Mucosa of stomach (tissue), 1 donor: ENCODE measurements around the gene PRG2.

Source experiments
- H3K27me3 ChIP-seq: one replicate; pipeline ENCODE4 v1.7.0; 2013; ENCODE audit warnings: mild to moderate bottlenecking, low read length; ENCODE audit not compliant: control insufficient read depth, insufficient read depth
- H3K36me3 ChIP-seq: one replicate; pipeline ENCODE4 v1.7.0; 2013; ENCODE audit warnings: low read length; ENCODE audit not compliant: control insufficient read depth, insufficient read depth
- H3K4me1 ChIP-seq: one replicate; pipeline ENCODE4 v1.7.0; 2013; ENCODE audit warnings: mild to moderate bottlenecking, low read length; ENCODE audit not compliant: control insufficient read depth, insufficient read depth
- H3K4me3 ChIP-seq: one replicate; pipeline ENCODE4 v1.7.0; 2013; ENCODE audit warnings: low read length
- H3K9ac ChIP-seq: one replicate; pipeline ENCODE4 v1.7.0; 2013; ENCODE audit warnings: mild to moderate bottlenecking, low read length, moderate library complexity
- H3K9me3 ChIP-seq: one replicate; pipeline ENCODE4 v1.7.0; 2013; ENCODE audit warnings: mild to moderate bottlenecking, low read length, moderate library complexity; ENCODE audit not compliant: control insufficient read depth
- donor health status: Pancreatic carcinoma.

Gene PRG2

DNA sequence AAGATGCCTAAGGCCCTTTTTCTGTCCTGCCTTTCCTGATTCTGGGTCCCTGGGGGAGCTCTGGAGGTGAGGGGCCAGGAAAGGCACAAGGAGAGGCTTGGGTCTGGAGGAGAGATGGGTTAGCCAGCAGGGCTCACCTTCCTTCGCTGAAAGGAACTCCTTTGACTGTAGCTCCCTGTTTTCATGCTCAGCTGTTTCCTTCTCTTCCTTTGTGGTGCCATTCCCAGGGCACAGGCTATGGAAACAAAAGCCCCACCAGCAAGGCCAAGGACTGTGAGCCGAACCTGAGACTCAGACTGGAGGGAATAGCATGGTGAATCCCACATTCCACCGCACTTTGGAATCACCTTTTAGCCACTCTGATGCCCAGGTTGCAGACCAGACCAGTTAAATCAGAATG lies 26.0 kb upstream of the PRG2 start:
- H3K4me3 ChIP-seq: no peak overlapping the region
- no peaks in the 10 kb centered on the region for H3K27me3 ChIP-seq
- H3K9me3 ChIP-seq: no peaks in the 10 kb centered on the region
- no peaks in the 10 kb centered on the region for H3K4me1 ChIP-seq
- peaks cover 6% of the 10 kb centered on the region for H3K36me3 ChIP-seq
- no peak overlapping the region for H3K9ac ChIP-seq

DNA sequence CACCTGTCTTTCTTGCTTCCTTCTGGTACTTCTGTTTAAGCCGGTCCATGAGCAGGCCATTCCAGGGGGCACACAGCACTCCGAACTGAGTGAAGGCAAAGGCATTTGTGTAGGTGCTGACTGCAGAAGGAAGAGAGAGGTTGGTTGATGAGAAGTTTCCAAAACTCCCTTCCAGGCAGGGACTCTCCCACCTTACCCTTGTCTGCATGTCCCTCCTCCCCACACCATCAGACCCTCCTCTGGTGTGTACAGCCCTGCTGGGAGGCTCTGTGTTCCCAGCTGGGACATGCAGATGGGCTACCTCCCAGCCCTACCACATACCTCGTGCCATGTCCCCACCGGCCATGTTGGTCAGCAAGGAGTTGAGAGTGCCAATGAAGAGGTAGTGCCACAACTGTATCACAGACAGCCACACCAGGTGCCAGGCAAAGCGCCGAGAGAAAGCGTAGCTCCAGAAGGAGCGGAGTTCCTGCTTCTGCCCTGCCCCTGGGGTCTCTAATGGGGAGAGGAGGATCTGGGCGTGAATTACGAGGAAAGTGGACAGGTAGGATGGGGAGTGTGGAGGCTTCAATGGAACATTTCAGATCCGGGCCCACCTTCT lies 24.3 kb upstream of the PRG2 start:
- Histone ChIP-seq H3K36me3 (peaks cover 6% of the 10 kb centered on the region), H3K9me3 (no peaks in the 10 kb centered on the region), H3K4me3 (no peak overlapping the region), H3K27me3 (no peaks in the 10 kb centered on the region), H3K9ac (no peak overlapping the region), H3K4me1 (no peaks in the 10 kb centered on the region)

GRCh38 chr11:57413681-57414080 lies 23.2 kb upstream of the PRG2 start:
- H3K4me3 ChIP-seq: no peak overlapping the region
- H3K36me3 ChIP-seq: peaks cover 6% of the 10 kb centered on the region
- no peak overlapping the region for H3K9ac ChIP-seq
- no peaks in the 10 kb centered on the region for H3K4me1 ChIP-seq
- H3K27me3 ChIP-seq: no peaks in the 10 kb centered on the region
- H3K9me3 ChIP-seq: no peaks in the 10 kb centered on the region

GRCh38 chr11:57410287-57410686 lies 19.8 kb upstream of the PRG2 start:
- H3K36me3 ChIP-seq: no peaks in the 10 kb centered on the region
- no peaks in the 10 kb centered on the region for H3K9me3 ChIP-seq
- H3K4me3 ChIP-seq: no peak overlapping the region
- H3K27me3 ChIP-seq: no peaks in the 10 kb centered on the region
- no peaks in the 10 kb centered on the region for H3K4me1 ChIP-seq
- no peak overlapping the region for H3K9ac ChIP-seq

DNA sequence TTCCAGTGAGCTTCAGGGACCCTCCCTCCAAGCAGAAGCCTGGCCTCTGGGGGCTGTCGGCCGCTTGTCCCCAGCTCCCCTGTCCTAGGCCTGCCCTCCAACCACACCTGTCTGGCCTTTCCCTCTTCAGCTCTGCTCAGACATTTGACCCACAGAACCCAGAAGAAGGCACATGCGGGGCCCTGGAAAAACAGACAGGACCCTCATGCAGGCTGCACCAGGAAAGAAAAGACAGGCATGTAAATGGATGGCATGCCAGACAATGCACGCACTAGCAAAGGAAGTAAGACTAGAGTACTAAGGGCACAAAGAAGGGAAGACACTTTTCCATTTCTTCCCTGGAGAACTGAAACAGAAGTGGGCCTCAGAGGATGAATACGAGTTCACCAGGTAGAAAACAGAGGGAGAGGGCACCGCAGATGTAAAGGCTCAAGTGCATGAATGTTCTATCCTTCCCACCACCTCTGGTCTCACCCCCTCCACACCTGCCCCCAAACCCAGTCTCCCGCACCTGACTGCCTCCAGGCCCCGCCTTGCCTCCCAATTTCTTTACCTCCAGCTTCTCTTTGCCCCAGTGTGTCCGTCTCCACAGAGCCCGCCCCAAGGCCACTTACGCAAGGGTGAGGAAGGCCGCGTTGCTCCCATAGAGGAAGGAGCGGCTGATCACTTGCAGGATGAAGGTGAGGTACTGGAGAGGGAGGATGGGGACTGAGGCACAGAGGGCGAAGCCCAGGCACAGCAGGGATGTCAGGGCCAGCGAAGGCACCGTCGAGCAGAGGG lies 19.1 kb upstream of the PRG2 start:
- Histone ChIP-seq H3K27me3 (no peaks in the 10 kb centered on the region), H3K4me3 (no peak overlapping the region), H3K4me1 (no peaks in the 10 kb centered on the region), H3K36me3 (no peaks in the 10 kb centered on the region), H3K9me3 (no peaks in the 10 kb centered on the region), H3K9ac (no peak overlapping the region)

DNA sequence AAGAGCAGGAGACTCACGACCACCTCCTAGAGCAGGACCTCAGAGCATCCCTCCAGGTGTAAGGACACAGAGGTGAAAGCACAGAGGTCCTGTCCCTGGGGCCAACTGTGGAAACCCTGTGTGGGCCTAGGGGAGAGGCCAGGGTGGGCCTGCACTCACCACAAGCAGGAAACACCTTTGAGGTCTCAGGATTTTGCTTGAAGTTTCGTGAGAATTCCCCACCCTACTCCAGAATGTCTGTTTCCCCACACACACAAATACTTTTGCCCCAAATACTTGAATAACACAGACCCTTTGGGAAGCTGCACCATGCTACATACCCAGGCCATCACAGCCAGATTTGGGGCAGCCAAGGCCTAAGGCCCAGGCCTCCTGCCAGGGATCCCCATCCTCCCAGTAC lies 18.3 kb upstream of the PRG2 start:
- H3K4me3 ChIP-seq: no peak overlapping the region
- H3K36me3 ChIP-seq: no peaks in the 10 kb centered on the region
- H3K4me1 ChIP-seq: no peaks in the 10 kb centered on the region
- no peaks in the 10 kb centered on the region for H3K27me3 ChIP-seq
- H3K9me3 ChIP-seq: no peaks in the 10 kb centered on the region
- no peak overlapping the region for H3K9ac ChIP-seq

DNA sequence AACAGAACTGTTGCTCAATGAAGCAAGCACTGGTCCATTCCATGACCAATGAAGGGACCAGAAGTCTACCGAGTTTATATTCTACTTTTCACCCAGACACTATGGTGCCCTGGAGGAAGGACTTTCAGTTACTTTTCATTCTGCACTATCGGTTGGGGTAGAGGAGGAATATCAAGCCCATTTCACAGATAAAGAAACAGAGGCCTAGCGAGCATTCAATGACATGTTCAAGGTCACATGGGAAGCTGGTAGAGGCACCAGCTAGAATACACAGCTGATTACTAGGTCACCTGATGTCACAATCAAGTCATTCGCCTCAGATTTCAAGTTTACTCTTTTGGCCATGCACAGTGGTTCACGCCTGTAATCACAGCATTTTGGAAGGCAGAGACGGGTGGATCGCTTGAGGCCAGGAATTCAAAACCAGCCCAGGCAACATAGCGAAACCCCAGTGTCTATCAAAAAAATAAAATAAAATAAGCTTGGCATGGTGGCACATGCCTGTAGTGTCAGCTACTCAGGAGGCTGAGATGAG lies 17.6 kb upstream of the PRG2 start:
- Histone ChIP-seq H3K9ac (no peak overlapping the region), H3K36me3 (no peaks in the 10 kb centered on the region), H3K4me1 (no peaks in the 10 kb centered on the region), H3K27me3 (no peaks in the 10 kb centered on the region), H3K9me3 (no peaks in the 10 kb centered on the region), H3K4me3 (no peak overlapping the region)

DNA sequence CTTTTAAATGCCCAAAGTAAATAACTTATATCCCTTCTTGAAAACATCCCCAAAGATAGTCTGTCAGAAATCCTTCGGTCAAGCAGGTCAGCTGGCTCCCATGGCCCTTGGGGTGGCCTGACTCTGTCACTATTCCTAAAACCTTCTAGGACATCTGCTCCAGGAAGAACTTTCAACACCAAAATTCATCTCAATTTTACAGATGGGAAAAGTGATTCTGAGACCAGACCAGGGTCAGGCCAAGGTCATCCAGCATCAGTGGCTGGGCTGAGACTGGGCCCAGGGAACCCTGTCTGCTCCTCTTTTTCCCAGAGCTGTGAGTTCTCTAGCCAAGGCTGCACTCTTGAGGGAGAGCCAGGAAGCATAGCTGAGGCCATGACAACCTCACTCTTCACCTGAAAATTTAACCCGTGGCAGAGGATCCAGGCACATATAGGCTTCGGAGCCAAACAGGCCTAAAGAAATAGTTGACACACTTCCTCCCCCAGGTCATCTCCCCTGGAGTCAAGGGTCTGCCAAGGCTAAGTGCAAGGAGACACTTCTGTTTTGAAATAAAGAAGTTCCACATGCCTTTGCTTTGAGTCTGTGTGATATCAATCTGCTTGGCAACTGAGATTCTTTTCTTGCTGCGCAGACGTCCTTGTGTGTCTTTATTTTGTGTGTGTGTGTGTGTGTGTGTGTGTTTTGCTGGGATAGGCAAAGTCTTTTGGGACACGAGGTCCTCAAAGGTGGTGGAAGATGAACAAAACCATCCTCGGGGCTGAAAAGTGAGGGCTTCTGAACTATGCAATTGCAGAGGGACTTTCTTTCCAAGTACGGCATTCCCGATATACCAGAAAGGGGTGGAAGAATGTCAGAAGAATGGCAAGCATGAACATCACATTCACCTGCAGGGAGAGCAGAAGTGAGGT lies 16.8 kb upstream of the PRG2 start:
- H3K9me3 ChIP-seq: no peaks in the 10 kb centered on the region
- H3K36me3 ChIP-seq: no peaks in the 10 kb centered on the region
- H3K4me3 ChIP-seq: no peak overlapping the region
- no peaks in the 10 kb centered on the region for H3K27me3 ChIP-seq
- H3K4me1 ChIP-seq: no peaks in the 10 kb centered on the region
- no peak overlapping the region for H3K9ac ChIP-seq

- no peaks in the 10 kb centered on the region for H3K27me3 ChIP-seq
- no peaks in the 10 kb centered on the region for H3K4me1 ChIP-seq
- no peak overlapping the region for H3K4me3 ChIP-seq
- H3K36me3 ChIP-seq: no peaks in the 10 kb centered on the region
- H3K9me3 ChIP-seq: no peaks in the 10 kb centered on the region
- H3K9ac ChIP-seq: no peak overlapping the region
Observed at GRCh38 chr11:57406337-57406904, 16.0 kb upstream of the PRG2 start.

GRCh38 chr11:57405271-57405860 lies 14.9 kb upstream of the PRG2 start:
- H3K4me1 ChIP-seq: no peaks in the 10 kb centered on the region
- H3K9ac ChIP-seq: no peak overlapping the region
- no peaks in the 10 kb centered on the region for H3K27me3 ChIP-seq
- H3K9me3 ChIP-seq: no peaks in the 10 kb centered on the region
- no peaks in the 10 kb centered on the region for H3K36me3 ChIP-seq
- no peak overlapping the region for H3K4me3 ChIP-seq

DNA sequence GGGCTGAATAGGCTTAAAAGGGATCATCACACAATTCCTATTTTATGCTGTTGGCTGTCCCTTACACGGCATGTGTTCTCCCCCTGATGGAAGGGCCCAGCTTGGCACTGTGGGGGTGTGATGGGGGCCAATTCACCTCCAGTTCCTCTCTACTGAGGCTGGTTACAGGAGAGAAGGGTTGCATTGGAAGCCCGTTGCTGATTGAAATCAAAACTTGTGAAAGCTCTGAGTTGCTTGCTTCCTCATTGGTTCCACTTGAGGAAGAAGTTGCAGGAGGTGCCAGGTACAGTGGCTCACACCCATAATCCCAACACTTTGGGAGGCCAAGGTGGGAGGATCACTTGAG lies 13.3 kb upstream of the PRG2 start:
- no peaks in the 10 kb centered on the region for H3K4me1 ChIP-seq
- H3K27me3 ChIP-seq: no peaks in the 10 kb centered on the region
- H3K36me3 ChIP-seq: no peaks in the 10 kb centered on the region
- no peak overlapping the region for H3K9ac ChIP-seq
- H3K4me3 ChIP-seq: no peak overlapping the region
- no peaks in the 10 kb centered on the region for H3K9me3 ChIP-seq
